Progenitor cell of endocrine pancreas (in vitro differentiated cells): ENCODE measurements around the gene HOXA5. TPM values are rescaled to one million over a fixed set of nuclear protein-coding genes. Genes with fewer than 3 reads are reported as not detected.

Source experiments
- DNase-seq: peaks from one replicate; pipeline ENCODE4 v3.0.0; 2021; ENCODE audit warnings: low spot score; ENCODE audit not compliant: unreplicated experiment
- H3K27ac Mint-ChIP-seq: 2 replicates; pipeline ENCODE4 v1.8.0; 2021; ENCODE audit warnings: mild to moderate bottlenecking, moderate library complexity, mixed read lengths
- H3K27me3 Mint-ChIP-seq: 2 replicates; pipeline ENCODE4 v1.8.0; 2021; ENCODE audit warnings: mixed read lengths
- H3K36me3 Mint-ChIP-seq: 2 replicates; pipeline ENCODE4 v1.8.0; 2022; ENCODE audit warnings: mixed read lengths; ENCODE audit not compliant: insufficient read depth
- H3K4me1 Mint-ChIP-seq: 2 replicates; pipeline ENCODE4 v1.8.0; 2021; ENCODE audit warnings: low read depth, mixed read lengths
- H3K4me3 Mint-ChIP-seq: 2 replicates; pipeline ENCODE4 v1.8.0; 2021; ENCODE audit warnings: low read depth, mild to moderate bottlenecking, moderate library complexity, mixed read lengths
- H3K9me3 Mint-ChIP-seq: 2 replicates; pipeline ENCODE4 v1.8.0; 2021; ENCODE audit warnings: low read depth, mixed read lengths
- CTCF ChIP-seq: fragments of 200-600 bp; sonication (generic); IDR thresholded peaks from one replicate; pipeline ENCODE4 v1.5.0; 2021; ENCODE audit warnings: antibody characterized with exemption, mild to moderate bottlenecking; ENCODE audit not compliant: unreplicated experiment
- total RNA-seq: library from RNA; stranded (reverse); gene quantifications from 2 replicates; pipeline ENCODE4 v1.2.1, GENCODE V29; 2021

HOXA5 gene
- total RNA-seq, 1 donor from 2014 or later, result 12.6 TPM

DNA sequence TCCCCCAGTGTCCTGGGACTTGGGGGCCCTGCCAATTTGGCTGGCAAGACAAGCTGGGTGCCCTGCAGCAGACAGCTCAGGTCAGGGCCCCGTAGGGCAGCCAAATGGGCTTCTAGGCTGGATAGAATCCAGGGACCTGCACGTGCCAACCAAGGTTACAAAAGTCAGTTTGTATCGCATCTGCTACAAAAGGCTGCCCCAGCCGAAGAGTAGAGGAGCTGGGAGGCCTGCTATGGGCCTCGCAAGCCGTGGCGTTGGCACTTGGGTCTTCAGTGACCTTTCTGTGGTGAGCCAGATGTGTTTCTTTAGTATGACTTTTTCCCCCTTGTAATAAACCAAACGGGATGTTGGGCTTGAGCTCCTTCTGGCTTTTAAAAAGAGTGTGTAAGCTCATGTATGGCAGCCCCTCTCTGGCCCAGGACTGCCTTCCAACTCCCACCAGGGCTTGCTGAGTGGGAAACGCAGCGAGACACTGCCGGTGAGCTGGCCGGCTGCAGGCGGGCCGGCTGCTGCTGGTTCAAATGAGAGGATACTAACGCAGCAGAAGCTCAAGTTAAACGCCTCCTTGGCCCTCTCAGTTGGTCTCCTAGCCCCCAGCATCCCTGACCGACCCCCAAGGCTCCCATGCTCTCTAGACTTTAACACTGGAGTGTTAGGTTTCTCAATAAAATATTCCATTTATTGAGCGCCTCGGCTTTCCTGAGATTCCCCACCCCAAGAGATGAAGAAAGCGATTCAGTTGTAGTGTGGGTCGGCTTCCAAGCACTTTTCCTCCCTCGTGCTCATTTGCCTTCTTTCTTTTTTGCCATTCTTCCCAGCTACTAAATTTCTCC lies 33.7 kb upstream of the HOXA5 start:
- Mint-ChIP-seq H3K36me3 (no peaks in the 10 kb centered on the region), H3K9me3 (no peaks in the 10 kb centered on the region), H3K27ac (no peak overlapping the region), H3K27me3 (peaks cover 88% of the 10 kb centered on the region), H3K4me1 (peaks cover 7% of the 10 kb centered on the region), H3K4me3 (no peak overlapping the region)
- no peak for TF ChIP-seq CTCF
- DNase-seq, result no peak

GRCh38 chr7:27176524-27176845 lies 33.0 kb upstream of the HOXA5 start:
- Mint-ChIP-seq H3K36me3 (no peaks in the 10 kb centered on the region), H3K4me3 (no peak overlapping the region), H3K9me3 (no peaks in the 10 kb centered on the region), H3K4me1 (peaks cover 9% of the 10 kb centered on the region), H3K27me3 (peaks cover 88% of the 10 kb centered on the region), H3K27ac (no peak overlapping the region)
- TF ChIP-seq CTCF, result no peak
- no peak for DNase-seq

GRCh38 chr7:27175626-27176523 lies 32.4 kb upstream of the HOXA5 start:
- H3K27ac Mint-ChIP-seq, result peak overlapping the region; percentile 29

DNA sequence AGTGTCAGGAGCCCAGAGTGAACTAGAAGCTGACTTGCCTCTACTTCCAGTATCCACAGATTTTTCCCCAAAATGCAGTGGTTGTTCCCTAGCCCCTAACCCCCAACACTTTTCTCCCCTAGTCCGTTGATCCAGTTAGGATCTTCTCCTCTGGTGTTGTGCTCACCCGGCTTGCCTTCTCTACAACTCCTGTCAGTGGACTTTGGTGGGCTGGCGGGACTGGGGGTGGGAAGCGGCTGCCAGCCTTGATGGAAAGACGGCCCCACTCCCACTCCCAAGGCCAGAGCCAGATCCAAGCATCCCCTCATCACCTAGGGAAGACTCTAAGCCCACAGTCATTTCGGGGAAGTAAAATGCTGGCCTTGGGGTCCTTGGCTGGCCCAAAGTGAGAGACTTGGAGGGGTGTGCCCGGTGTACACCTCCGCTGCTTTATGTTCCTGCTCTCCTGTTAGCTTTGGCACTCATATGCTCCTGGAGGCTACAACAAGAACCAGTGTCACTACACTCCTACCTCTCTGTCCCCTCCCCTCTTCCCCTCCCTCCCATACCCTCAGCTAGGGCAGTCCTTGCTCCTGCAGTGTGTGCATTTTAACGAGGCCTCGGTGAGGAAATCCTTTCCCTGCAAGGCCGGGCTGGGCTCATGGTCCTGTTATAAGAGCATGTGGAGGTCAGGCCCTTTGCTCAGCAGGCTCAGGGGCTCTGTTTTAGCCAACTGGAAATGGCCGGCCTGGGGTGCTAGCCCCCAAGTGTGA lies 31.6 kb upstream of the HOXA5 start:
- Mint-ChIP-seq H3K27me3 (peaks cover 88% of the 10 kb centered on the region), H3K4me1 (peaks cover 7% of the 10 kb centered on the region), H3K27ac (peak overlapping the region; percentile 29), H3K9me3 (no peaks in the 10 kb centered on the region), H3K36me3 (no peaks in the 10 kb centered on the region), H3K4me3 (peak overlapping the region; percentile 41)
- no peak for TF ChIP-seq CTCF
- DNase-seq, result no peak

More at GRCh38 chr7:27175626-27176523, 32.4 kb upstream of the HOXA5 start:
- Mint-ChIP-seq H3K36me3 (no peaks in the 10 kb centered on the region), H3K4me1 (peaks cover 9% of the 10 kb centered on the region), H3K4me3 (no peak overlapping the region), H3K9me3 (no peaks in the 10 kb centered on the region), H3K27me3 (peaks cover 88% of the 10 kb centered on the region)
- DNase-seq, result no peak
- TF ChIP-seq CTCF, result no peak
